B cell (primary cell): ENCODE measurements around the gene HOXB7. TPM values are rescaled to one million over a fixed set of nuclear protein-coding genes. Genes with fewer than 3 reads are reported as not detected.

Experiments
- ATAC-seq: fragments of 200-7000 bp; cut with Tn5 transposase; one replicate; pipeline ENCODE4 v1.10.0; 2021; ENCODE audit warnings: low read depth, mild to moderate bottlenecking, moderate number of reproducible peaks, moderate library complexity
- CTCF ChIA-PET: fragments of 350-600 bp; sonication (Branson Sonifier 250); formaldehyde crosslinking; loops from one replicate; lab custom pipeline; 2021; ENCODE audit warnings: antibody characterized with exemption, inconsistent platforms; lab: Charles Lee
- POLR2A ChIA-PET: fragments of 350-600 bp; sonication (Branson Sonifier 250); formaldehyde crosslinking; loops from one replicate; lab custom pipeline; 2021; ENCODE audit warnings: antibody characterized with exemption; lab: Charles Lee
- DNase-seq: peaks from one replicate; pipeline ENCODE4 v3.0.0; 2013
- H2AFZ ChIP-seq: 2 replicates; pipeline ENCODE4 v1.6.1; 2012; ENCODE audit warnings: mild to moderate bottlenecking, low read depth, low read length; ENCODE audit not compliant: insufficient read depth, poor library complexity, severe bottlenecking
- H3K27ac ChIP-seq, 2 donors: 1 replicate in 1 of 2; 2 replicates in 1 of 2; pipeline ENCODE4 v1.5.1; 2012 to 2013; ENCODE audit warnings: low read length in 2 of 2, mild to moderate bottlenecking in 2 of 2, moderate library complexity in 1 of 2
- H3K27me3 ChIP-seq, 4 experiments: fragments of 200-600 bp in 1 of 4; sonication (generic) in 1 of 4; replicated peaks in 1 of 4; 1 replicate in 2 of 4; 2 replicates in 2 of 4; pipeline versions ENCODE4 v1.6.1 to v1.7.0; 2013 to 2016; ENCODE audit warnings: low read length in 3 of 4, mild to moderate bottlenecking in 2 of 4, mixed read lengths in 1 of 4, moderate library complexity in 1 of 4; ENCODE audit not compliant: insufficient read depth in 4 of 4, control insufficient read depth in 3 of 4; ENCODE audit errors: control extremely low read depth in 1 of 4
- H3K36me3 ChIP-seq, 2 experiments: replicated peaks in 1 of 2; 1 replicate in 1 of 2; 2 replicates in 1 of 2; pipeline versions ENCODE4 v1.6.1 to v1.7.1; 2013; ENCODE audit warnings: low read length in 1 of 2; ENCODE audit not compliant: insufficient read depth in 2 of 2, control insufficient read depth in 1 of 2; ENCODE audit errors: control extremely low read depth in 1 of 2, extremely low read depth in 1 of 2
- H3K4me1 ChIP-seq, 2 donors: fragments of 200-600 bp in 1 of 2; sonication (generic) in 1 of 2; 1 replicate in 1 of 2; 2 replicates in 1 of 2; pipeline versions ENCODE4 v1.5.1 to v1.6.1; 2013 to 2017; ENCODE audit warnings: low read length in 2 of 2; ENCODE audit not compliant: control insufficient read depth in 2 of 2, insufficient read depth in 2 of 2
- H3K4me2 ChIP-seq: replicated peaks from 2 replicates; pipeline ENCODE3; 2012; ENCODE audit warnings: mild to moderate bottlenecking, low read depth, low read length; ENCODE audit not compliant: poor library complexity, severe bottlenecking
- H3K4me3 ChIP-seq, 5 experiments: fragments of 200-600 bp in 1 of 5; sonication (generic) in 1 of 5; 1 replicate in 3 of 5; 2 replicates in 2 of 5; pipeline versions ENCODE4 v1.5.1 to v1.7.0; 2011 to 2016; ENCODE audit warnings: low read length in 4 of 5, mild to moderate bottlenecking in 4 of 5, low read depth in 2 of 5, control low read depth in 1 of 5, moderate library complexity in 1 of 5; ENCODE audit not compliant: insufficient read depth in 1 of 5; ENCODE audit errors: control extremely low read depth in 1 of 5, extremely low read depth in 1 of 5
- H3K79me2 ChIP-seq: fragments of 200-600 bp; sonication (generic); one replicate; pipeline ENCODE4 v1.6.0; 2016; ENCODE audit warnings: low read length; ENCODE audit not compliant: control insufficient read depth, insufficient read depth
- H3K9ac ChIP-seq: fragments of 200-600 bp; sonication (generic); 2 replicates; pipeline ENCODE4 v1.6.1; 2017; ENCODE audit warnings: mild to moderate bottlenecking, low read length, moderate library complexity
- H3K9me3 ChIP-seq, 3 donors: one replicate each; pipeline versions ENCODE4 v1.6.1 to v1.7.1; 2013; ENCODE audit warnings: low read length in 2 of 3; ENCODE audit not compliant: control insufficient read depth in 2 of 3, insufficient read depth in 1 of 3; ENCODE audit errors: control extremely low read depth in 1 of 3
- H4K20me1 ChIP-seq: 2 replicates; pipeline ENCODE4 v1.6.0; 2012; ENCODE audit warnings: mild to moderate bottlenecking, low read length; ENCODE audit not compliant: insufficient read depth, control insufficient read depth, poor library complexity, severe bottlenecking
- H3K27ac Mint-ChIP-seq: one replicate; pipeline ENCODE4 v1.8.0; 2021; ENCODE audit warnings: mixed read lengths
- H3K27me3 Mint-ChIP-seq: one replicate; pipeline ENCODE4 v1.8.0; 2021; ENCODE audit warnings: mixed read lengths
- H3K4me1 Mint-ChIP-seq: one replicate; pipeline ENCODE4 v1.8.0; 2021; ENCODE audit warnings: mixed read lengths
- H3K4me3 Mint-ChIP-seq: one replicate; pipeline ENCODE4 v1.8.0; 2021; ENCODE audit warnings: mixed read lengths
- H3K9me3 Mint-ChIP-seq: one replicate; pipeline ENCODE4 v1.8.0; 2022; ENCODE audit warnings: mixed read lengths; ENCODE audit not compliant: insufficient read depth
- EZH2 ChIP-seq: IDR thresholded peaks from 2 replicates; pipeline ENCODE4 v1.6.1; 2012; ENCODE audit warnings: borderline replicate concordance, low read depth, mild to moderate bottlenecking, moderate library complexity, low read length; ENCODE audit not compliant: insufficient read depth, poor library complexity, severe bottlenecking
- WGBS: methylation state at CpG from one replicate; pipeline ENCODE4 v1.1.5; 2013; ENCODE audit warnings: missing lambda C conversion rate; ENCODE audit not compliant: insufficient coverage; 5-methylcytosine and 5-hydroxymethylcytosine counted together
- intact Hi-C: fragments of 100-400 bp; cut with micrococcal nuclease; formaldehyde crosslinking; loops from one replicate; pipeline ENCODE4 v1.10.0; 2022
- polyA plus RNA-seq: library from polyadenylated mRNA; depleted of rRNA; stranded (reverse); fragments of >200 nt; gene quantifications from 2 replicates; pipeline ENCODE4 v1.2.3, GENCODE V29; 2012
- total RNA-seq, 2 donors: library from RNA; stranded (reverse); fragments of 120-200 nt in 1 of 2; gene quantifications; 1 replicate in 1 of 2; 2 replicates in 1 of 2; pipeline versions ENCODE4 v1.2.3 to v1.2.4, GENCODE V29; 2013 to 2022
- TF ChIP-seq, protein P1 (sequence below): fragments of 200-600 bp; IDR thresholded peaks from one replicate; pipeline ENCODE4 v1.8.0; 2022; ENCODE audit warnings: antibody characterized with exemption, mild to moderate bottlenecking

HOXB7 gene
- total and polyA plus RNA-seq, 2 donors (not counting 1 experiment from before 2014, with no cell fraction given) = 0.25 to 1.3 TPM

DNA sequence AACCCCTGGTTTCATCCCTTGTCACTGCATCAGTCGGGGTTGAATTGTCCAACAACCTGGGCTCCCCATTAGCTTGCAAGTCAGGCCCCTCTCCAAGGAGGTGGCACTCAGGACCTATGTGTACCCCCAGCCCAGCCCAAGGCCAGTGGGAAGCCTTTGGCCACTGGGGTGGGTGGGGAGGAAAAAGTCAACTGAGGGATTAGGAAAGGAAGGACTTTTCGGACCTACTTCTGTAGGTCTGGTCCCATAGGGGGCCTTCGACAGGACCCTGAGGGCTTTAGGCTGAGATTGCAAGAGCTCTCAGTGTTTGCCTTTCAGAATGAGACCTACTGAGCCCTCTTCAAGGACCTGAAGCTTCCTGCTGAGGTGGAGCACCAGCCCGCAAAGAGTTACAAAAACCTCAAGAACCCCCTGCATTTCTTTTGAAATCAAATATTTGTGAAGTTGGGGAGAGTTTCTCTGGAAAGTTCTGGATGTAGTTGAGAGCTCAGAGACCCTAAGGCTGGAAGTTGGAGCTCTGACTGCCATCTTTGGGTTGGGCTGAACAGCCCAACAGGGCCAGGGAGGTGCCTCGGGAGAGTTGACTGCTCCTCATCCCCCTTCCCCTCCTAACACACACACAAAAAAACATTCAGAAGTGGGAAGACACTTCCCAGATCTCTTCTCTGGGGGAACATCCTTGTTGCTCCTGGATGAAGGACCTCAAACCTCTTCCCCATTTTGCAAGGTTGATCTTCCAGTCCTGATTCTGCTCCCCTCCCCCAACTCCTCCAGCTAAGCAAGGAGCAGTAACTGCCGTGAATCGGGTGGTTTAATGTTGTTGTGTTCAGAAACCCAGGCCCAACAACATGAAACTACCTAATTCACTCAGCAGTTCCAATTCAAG, 21.1 kb upstream of the HOXB7 start:
- Histone ChIP-seq H3K4me3 (no peak overlapping the region), H3K9ac (no peak overlapping the region), H3K36me3 (no peaks in the 10 kb centered on the region), H3K4me2 (no peak overlapping the region), H2AFZ (no peak overlapping the region), H4K20me1 (no peaks in the 10 kb centered on the region), H3K27me3 (peaks cover 0 to 98% (median 77%) of the 10 kb centered on the region in 4 experiments), H3K4me1 (peaks cover 22 to 37% of the 10 kb centered on the region in 2 donors), H3K9me3 (peaks cover 0 to 15% (median 0%) of the 10 kb centered on the region in 3 donors), H3K79me2 (no peaks in the 10 kb centered on the region), H3K27ac (no peak overlapping the region)
- intact Hi-C loops = no loop called here
- TF ChIP-seq EZH2 = no peak
- TF ChIP-seq, protein P1, sequence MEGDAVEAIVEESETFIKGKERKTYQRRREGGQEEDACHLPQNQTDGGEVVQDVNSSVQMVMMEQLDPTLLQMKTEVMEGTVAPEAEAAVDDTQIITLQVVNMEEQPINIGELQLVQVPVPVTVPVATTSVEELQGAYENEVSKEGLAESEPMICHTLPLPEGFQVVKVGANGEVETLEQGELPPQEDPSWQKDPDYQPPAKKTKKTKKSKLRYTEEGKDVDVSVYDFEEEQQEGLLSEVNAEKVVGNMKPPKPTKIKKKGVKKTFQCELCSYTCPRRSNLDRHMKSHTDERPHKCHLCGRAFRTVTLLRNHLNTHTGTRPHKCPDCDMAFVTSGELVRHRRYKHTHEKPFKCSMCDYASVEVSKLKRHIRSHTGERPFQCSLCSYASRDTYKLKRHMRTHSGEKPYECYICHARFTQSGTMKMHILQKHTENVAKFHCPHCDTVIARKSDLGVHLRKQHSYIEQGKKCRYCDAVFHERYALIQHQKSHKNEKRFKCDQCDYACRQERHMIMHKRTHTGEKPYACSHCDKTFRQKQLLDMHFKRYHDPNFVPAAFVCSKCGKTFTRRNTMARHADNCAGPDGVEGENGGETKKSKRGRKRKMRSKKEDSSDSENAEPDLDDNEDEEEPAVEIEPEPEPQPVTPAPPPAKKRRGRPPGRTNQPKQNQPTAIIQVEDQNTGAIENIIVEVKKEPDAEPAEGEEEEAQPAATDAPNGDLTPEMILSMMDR = no peak
- no peaks in the 10 kb centered on the region for H3K9me3 Mint-ChIP-seq
- H3K27me3 Mint-ChIP-seq = peaks cover 90% of the 10 kb centered on the region
- CTCF ChIA-PET = interaction anchor here (0.5 to 2.2 kb wide), 7 partner anchors 9 to 274 kb away, joined by 3 to 6 read pairs (median 4); partner anchors contain the start of gene HOXB8
- POLR2A ChIA-PET = no interaction called here
- no peak overlapping the region for H3K4me3 Mint-ChIP-seq
- 90% methylated on average over 3 of the region's 7 CpGs for WGBS
- no peak overlapping the region for H3K27ac Mint-ChIP-seq
- ATAC-seq (no peak), DNase-seq (no peak)
- peaks cover 13% of the 10 kb centered on the region for H3K4me1 Mint-ChIP-seq
